ENCODE measurements around the gene ACTR6.

The ACTR6 gene

GRCh38 chr12:100268835-100269564 is 68.4 kb downstream of the ACTR6 start:
- no peak for DNase-seq

GRCh38 chr12:100273782-100274181 is 73.2 kb downstream of the ACTR6 start:
- no peak for DNase-seq

Data from NCI-H2081 treated with DMSO at 0.1 percent for 48 hours (cell line).